Caco-2 (cell line): Measurements from ENCODE around the gene HCRTR1. TPM values are rescaled to one million over a fixed set of nuclear protein-coding genes. Genes with fewer than 3 reads are reported as not detected.

Experiments
- BruUV-seq: library from RNA; stranded (reverse); fragments of 400-500 nt; replicated peaks from 2 replicates; lab custom pipeline; 2021; lab: Mats Ljungman, UMichigan
- CTCF ChIA-PET: fragments of 300-600 bp; sonication (Branson Sonifier 250); formaldehyde crosslinking; loops from one replicate; lab custom pipeline; 2022; ENCODE audit warnings: antibody characterized with exemption; lab: Charles Lee
- POLR2A ChIA-PET: fragments of 300-600 bp; sonication (Branson Sonifier 250); formaldehyde crosslinking; loops from one replicate; lab custom pipeline; 2022; ENCODE audit warnings: antibody characterized with exemption; lab: Charles Lee
- DNase-seq, 2 experiments: peaks; one replicate each; pipeline versions ENCODE4 v3.0.0 to v3.0.0-alpha.2; 2020 to 2022
- H3K27me3 ChIP-seq: replicated peaks from 2 replicates; pipeline ENCODE4 v1.6.0; 2011; ENCODE audit warnings: low read length; ENCODE audit not compliant: control insufficient read depth, insufficient read depth
- H3K36me3 ChIP-seq: 2 replicates; pipeline ENCODE4 v1.5.1; 2011; ENCODE audit warnings: low read length; ENCODE audit not compliant: control insufficient read depth, insufficient read depth
- H3K4me1 ChIP-seq: fragments of 250-450 bp; sonication (Bioruptor Pico); 2 replicates; pipeline ENCODE4 v1.5.1; 2020; ENCODE audit warnings: mild to moderate bottlenecking
- H3K4me3 ChIP-seq: 2 replicates; pipeline ENCODE4 v1.5.1; 2011; ENCODE audit warnings: low read depth, mild to moderate bottlenecking, control low read depth, low read length
- H3K9me3 ChIP-seq: fragments of 250-450 bp; sonication (Bioruptor Pico); 2 replicates; pipeline ENCODE4 v1.5.1; 2020; ENCODE audit warnings: mild to moderate bottlenecking, moderate library complexity
- H3K27ac Mint-ChIP-seq: one replicate; pipeline ENCODE4 v1.8.0; 2022; ENCODE audit warnings: mixed read lengths; ENCODE audit not compliant: unreplicated experiment
- H3K27me3 Mint-ChIP-seq: one replicate; pipeline ENCODE4 v1.8.0; 2022; ENCODE audit warnings: mixed read lengths; ENCODE audit not compliant: insufficient read depth, unreplicated experiment
- H3K36me3 Mint-ChIP-seq: one replicate; pipeline ENCODE4 v1.8.0; 2022; ENCODE audit warnings: mild to moderate bottlenecking, mixed read lengths; ENCODE audit not compliant: insufficient read depth, unreplicated experiment
- H3K4me1 Mint-ChIP-seq: one replicate; pipeline ENCODE4 v1.8.0; 2022; ENCODE audit warnings: low read depth, mixed read lengths; ENCODE audit not compliant: unreplicated experiment
- H3K4me3 Mint-ChIP-seq: one replicate; pipeline ENCODE4 v1.8.0; 2022; ENCODE audit warnings: mild to moderate bottlenecking, moderate library complexity, mixed read lengths; ENCODE audit not compliant: unreplicated experiment
- H3K9me3 Mint-ChIP-seq: one replicate; pipeline ENCODE4 v1.8.0; 2022; ENCODE audit warnings: mixed read lengths; ENCODE audit not compliant: unreplicated experiment
- CTCF ChIP-seq, 2 experiments: fragments of 200-600 bp in 1 of 2; IDR thresholded peaks; 1 replicate in 1 of 2; 2 replicates in 1 of 2; pipeline versions ENCODE4 v1.5.1 to v1.8.0; 2011 to 2022; ENCODE audit warnings: antibody characterized with exemption in 1 of 2, control low read depth in 1 of 2, inconsistent platforms in 1 of 2, low read depth in 1 of 2, low read length in 1 of 2, mild to moderate bottlenecking in 1 of 2, moderate library complexity in 1 of 2; ENCODE audit not compliant: insufficient read depth in 1 of 2, severe bottlenecking in 1 of 2, unreplicated experiment in 1 of 2
- intact Hi-C: fragments of 100-400 bp; cut with micrococcal nuclease; formaldehyde crosslinking; loops from one replicate; pipeline ENCODE4 v1.10.0; 2022; ENCODE audit not compliant: unreplicated experiment
- total RNA-seq: library from RNA; stranded (reverse); gene quantifications from 2 replicates; pipeline ENCODE4 v1.2.3, GENCODE V29; 2022

The HCRTR1 gene
- total RNA-seq, 1 experiment from 2014 or later: not detected

- Histone ChIP-seq H3K27me3 (no peaks in the 10 kb centered on the region), H3K4me1 (peaks cover 52% of the 10 kb centered on the region), H3K36me3 (no peaks in the 10 kb centered on the region), H3K4me3 (peak overlapping the region; percentile 75), H3K9me3 (no peaks in the 10 kb centered on the region)
- BruUV-seq: TSS peak; percentile 58
- intact Hi-C loops: loop anchor here (2.0 kb wide), 1 partner anchor 14 kb away; no protein-coding TSS in a partner anchor
- no peaks in the 10 kb centered on the region for H3K9me3 Mint-ChIP-seq
- POLR2A ChIA-PET: no interaction called here
- H3K36me3 Mint-ChIP-seq: peaks cover 22% of the 10 kb centered on the region
- H3K4me3 Mint-ChIP-seq: no peak overlapping the region
- H3K27ac Mint-ChIP-seq: peak overlapping the region; percentile 83
- peaks cover 32% of the 10 kb centered on the region for H3K4me1 Mint-ChIP-seq
- CTCF ChIA-PET: interaction anchor here (1.9 kb wide), 1 partner anchor 28 kb away, joined by 6 read pairs; no protein-coding TSS in a partner anchor
- TF ChIP-seq CTCF (IDR thresholded peaks at IDR 0.05; ENCODE audit: insufficient read depth in 1 of 2, low read depth in 1 of 2, low read length in 1 of 2, severe bottlenecking in 1 of 2, unreplicated experiment in 1 of 2): no peak
- no peaks in the 10 kb centered on the region for H3K27me3 Mint-ChIP-seq
- no peak for DNase-seq
These were observed 40.6 kb upstream of the HCRTR1 start for GRCh38 chr1:31576743-31577455.

GRCh38 chr1:31577515-31578192 is 39.8 kb upstream of the HCRTR1 start:
- Mint-ChIP-seq H3K36me3 (peaks cover 30% of the 10 kb centered on the region), H3K27ac (no peak overlapping the region), H3K4me3 (no peak overlapping the region), H3K9me3 (no peaks in the 10 kb centered on the region), H3K27me3 (no peaks in the 10 kb centered on the region), H3K4me1 (peaks cover 38% of the 10 kb centered on the region)
- no peaks in the 10 kb centered on the region for H3K9me3 ChIP-seq
- TF ChIP-seq CTCF (IDR thresholded peaks at IDR 0.05; ENCODE audit: insufficient read depth in 1 of 2, low read depth in 1 of 2, low read length in 1 of 2, severe bottlenecking in 1 of 2, unreplicated experiment in 1 of 2): no peak
- intact Hi-C loops: loop anchor here (2.0 kb wide), 1 partner anchor 13 kb away; no protein-coding TSS in a partner anchor
- no peaks in the 10 kb centered on the region for H3K27me3 ChIP-seq
- CTCF ChIA-PET: interaction anchor here (1.9 kb wide), 1 partner anchor 29 kb away, joined by 6 read pairs; no protein-coding TSS in a partner anchor
- peak overlapping the region; percentile 75 for H3K4me3 ChIP-seq
- POLR2A ChIA-PET: no interaction called here
- BruUV-seq: no TSS peak
- DNase-seq: peak in 1 of 2 experiments; percentile 47
- H3K36me3 ChIP-seq: no peaks in the 10 kb centered on the region
- peaks cover 47% of the 10 kb centered on the region for H3K4me1 ChIP-seq

- no peaks in the 10 kb centered on the region for H3K9me3 ChIP-seq
- H3K27me3 ChIP-seq: no peaks in the 10 kb centered on the region
- CTCF ChIA-PET: no interaction called here
- intact Hi-C loops: no loop called here
- Mint-ChIP-seq H3K4me3 (no peak overlapping the region), H3K9me3 (no peaks in the 10 kb centered on the region), H3K27ac (no peak overlapping the region), H3K4me1 (peaks cover 34% of the 10 kb centered on the region), H3K36me3 (peaks cover 42% of the 10 kb centered on the region), H3K27me3 (no peaks in the 10 kb centered on the region)
- POLR2A ChIA-PET: no interaction called here
- no peak overlapping the region for H3K4me3 ChIP-seq
- H3K4me1 ChIP-seq: peaks cover 30% of the 10 kb centered on the region
- TF ChIP-seq CTCF (IDR thresholded peaks at IDR 0.05; ENCODE audit: insufficient read depth in 1 of 2, low read depth in 1 of 2, low read length in 1 of 2, severe bottlenecking in 1 of 2, unreplicated experiment in 1 of 2): no peak
- no TSS peak for BruUV-seq
- H3K36me3 ChIP-seq: no peaks in the 10 kb centered on the region
- no peak for DNase-seq
These were observed 38.1 kb upstream of the HCRTR1 start for GRCh38 chr1:31579374-31579773.
